ENCODE measurements around the gene ZNF578. TPM values are rescaled to one million over a fixed set of nuclear protein-coding genes. Genes with fewer than 3 reads are reported as not detected.
"Not testable (repeated sequence)": the region's sequence is repeated elsewhere in the genome, so short reads cannot be mapped to it uniquely, and the experiment has no call there.

The ZNF578 gene
- total RNA-seq, 1 experiment from 2014 or later, result 0.69 TPM

GRCh38 chr19:52541608-52542007 is 88.3 kb downstream of the ZNF578 start:
- no peak for DNase-seq (ENCODE audit: low spot score)
- no peaks in the 10 kb centered on the region for H3K9me3 ChIP-seq (ENCODE audit: low read depth, low read length, poor library complexity, severe bottlenecking)
- intact Hi-C loops (cut with micrococcal nuclease; ENCODE audit: unreplicated experiment), result no loop called here
- no peak overlapping the region for H3K27ac ChIP-seq (ENCODE audit: low read depth, low read length, poor library complexity, severe bottlenecking)
- POLR2A ChIA-PET (ENCODE audit: low non-redundant PET), result no interaction called here
- BruUV-seq (replicated peaks), result no TSS peak
- CTCF ChIA-PET, result no interaction called here
- H3K27me3 ChIP-seq (replicated peaks; ENCODE audit: insufficient read depth, low read depth, low read length, poor library complexity), result no peaks in the 10 kb centered on the region
- TF ChIP-seq, protein P1, sequence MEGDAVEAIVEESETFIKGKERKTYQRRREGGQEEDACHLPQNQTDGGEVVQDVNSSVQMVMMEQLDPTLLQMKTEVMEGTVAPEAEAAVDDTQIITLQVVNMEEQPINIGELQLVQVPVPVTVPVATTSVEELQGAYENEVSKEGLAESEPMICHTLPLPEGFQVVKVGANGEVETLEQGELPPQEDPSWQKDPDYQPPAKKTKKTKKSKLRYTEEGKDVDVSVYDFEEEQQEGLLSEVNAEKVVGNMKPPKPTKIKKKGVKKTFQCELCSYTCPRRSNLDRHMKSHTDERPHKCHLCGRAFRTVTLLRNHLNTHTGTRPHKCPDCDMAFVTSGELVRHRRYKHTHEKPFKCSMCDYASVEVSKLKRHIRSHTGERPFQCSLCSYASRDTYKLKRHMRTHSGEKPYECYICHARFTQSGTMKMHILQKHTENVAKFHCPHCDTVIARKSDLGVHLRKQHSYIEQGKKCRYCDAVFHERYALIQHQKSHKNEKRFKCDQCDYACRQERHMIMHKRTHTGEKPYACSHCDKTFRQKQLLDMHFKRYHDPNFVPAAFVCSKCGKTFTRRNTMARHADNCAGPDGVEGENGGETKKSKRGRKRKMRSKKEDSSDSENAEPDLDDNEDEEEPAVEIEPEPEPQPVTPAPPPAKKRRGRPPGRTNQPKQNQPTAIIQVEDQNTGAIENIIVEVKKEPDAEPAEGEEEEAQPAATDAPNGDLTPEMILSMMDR (conservative IDR thresholded peaks at IDR 0.05; ENCODE audit: low read depth, low read length), result no peak
- TF ChIP-seq EZH2 (IDR thresholded peaks at IDR 0.05; ENCODE audit: borderline replicate concordance, low read depth, low read length, poor library complexity, severe bottlenecking), result no peak
- no peaks in the 10 kb centered on the region for H3K4me1 ChIP-seq (ENCODE audit: insufficient read depth, low read length, poor library complexity, severe bottlenecking)
- H3K36me3 ChIP-seq (ENCODE audit: insufficient read depth, low read length, poor library complexity, severe bottlenecking), result peaks cover 9% of the 10 kb centered on the region
- no peak overlapping the region for H3K4me3 ChIP-seq (ENCODE audit: low read depth, low read length, poor library complexity, severe bottlenecking)

- not testable (repeated sequence) for BruUV-seq (replicated peaks)
Measured at GRCh38 chr19:52542541-52542940, 89.2 kb downstream of the ZNF578 start.

DNA sequence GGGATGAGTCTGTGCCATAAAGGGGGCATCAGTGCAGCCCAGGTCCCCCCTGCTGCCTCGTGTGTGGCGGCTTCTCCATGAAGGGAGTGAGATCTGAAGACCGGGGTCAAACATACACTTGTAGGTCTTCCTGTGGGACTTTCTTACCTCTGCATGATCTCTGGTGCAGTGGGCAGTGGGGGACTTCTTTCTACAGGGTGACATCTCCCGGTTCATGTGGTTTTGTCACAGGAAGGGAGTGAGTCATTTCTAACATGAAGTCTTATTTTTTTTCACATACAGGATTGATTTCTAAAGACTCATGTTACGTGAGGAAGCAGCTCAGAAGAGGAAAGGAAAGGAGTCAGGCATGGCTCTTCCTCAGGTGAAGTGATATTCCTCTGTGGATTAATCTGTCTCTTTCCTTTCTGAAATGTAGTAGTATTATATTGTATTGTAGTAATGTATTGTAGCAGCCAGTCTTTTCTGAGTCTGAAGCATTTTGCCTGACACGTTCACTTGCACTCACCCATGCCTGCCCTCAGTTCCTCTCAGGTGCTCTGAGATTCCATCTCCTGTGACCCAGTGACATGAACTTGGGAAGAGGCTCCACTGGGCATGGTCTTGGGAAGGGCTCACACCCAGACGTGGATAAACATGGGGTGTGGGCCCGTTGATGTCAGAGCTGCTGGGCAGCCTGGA is 89.8 kb downstream of the ZNF578 start:
- Histone ChIP-seq H3K27me3 (replicated peaks; ENCODE audit: insufficient read depth, low read depth, low read length, poor library complexity) (no peaks in the 10 kb centered on the region), H3K4me3 (ENCODE audit: low read depth, low read length, poor library complexity, severe bottlenecking) (no peak overlapping the region), H3K4me1 (ENCODE audit: insufficient read depth, low read length, poor library complexity, severe bottlenecking) (no peaks in the 10 kb centered on the region), H3K27ac (ENCODE audit: low read depth, low read length, poor library complexity, severe bottlenecking) (no peak overlapping the region), H3K36me3 (ENCODE audit: insufficient read depth, low read length, poor library complexity, severe bottlenecking) (peaks cover 12% of the 10 kb centered on the region), H3K9me3 (ENCODE audit: low read depth, low read length, poor library complexity, severe bottlenecking) (no peaks in the 10 kb centered on the region)
- intact Hi-C loops (cut with micrococcal nuclease; ENCODE audit: unreplicated experiment), result no loop called here
- TF ChIP-seq EZH2 (IDR thresholded peaks at IDR 0.05; ENCODE audit: borderline replicate concordance, low read depth, low read length, poor library complexity, severe bottlenecking), result no peak
- TF ChIP-seq, protein P1 (conservative IDR thresholded peaks at IDR 0.05; ENCODE audit: low read depth, low read length), result no peak
- CTCF ChIA-PET, result no interaction called here
- DNase-seq (ENCODE audit: low spot score), result no peak
- POLR2A ChIA-PET (ENCODE audit: low non-redundant PET), result no interaction called here
- no TSS peak for BruUV-seq (replicated peaks)

More at GRCh38 chr19:52542541-52542940, 89.2 kb downstream of the ZNF578 start:
- H3K9me3 ChIP-seq (ENCODE audit: low read depth, low read length, poor library complexity, severe bottlenecking); H3K27me3 ChIP-seq (replicated peaks; ENCODE audit: insufficient read depth, low read depth, low read length, poor library complexity); intact Hi-C loops (cut with micrococcal nuclease; ENCODE audit: unreplicated experiment); H3K4me1 ChIP-seq (ENCODE audit: insufficient read depth, low read length, poor library complexity, severe bottlenecking); CTCF ChIA-PET; H3K27ac ChIP-seq (ENCODE audit: low read depth, low read length, poor library complexity, severe bottlenecking); H3K4me3 ChIP-seq (ENCODE audit: low read depth, low read length, poor library complexity, severe bottlenecking); DNase-seq (ENCODE audit: low spot score); POLR2A ChIA-PET (ENCODE audit: low non-redundant PET): not testable (repeated sequence)
- peaks cover 12% of the 10 kb centered on the region for H3K36me3 ChIP-seq (ENCODE audit: insufficient read depth, low read length, poor library complexity, severe bottlenecking)

Data from A673 (cell line).